Endodermal cell (in vitro differentiated cells): Measurements from ENCODE around the gene DACH1. TPM values are rescaled to one million over a fixed set of nuclear protein-coding genes. Genes with fewer than 3 reads are reported as not detected.

Source experiments
- DNase-seq: peaks from one replicate; pipeline ENCODE4 v3.0.0-alpha.2; 2017
- H3K27ac ChIP-seq: 2 replicates; pipeline ENCODE4 v1.5.1; 2013; ENCODE audit warnings: mild to moderate bottlenecking, low read depth, low read length, moderate library complexity
- H3K27me3 ChIP-seq: 2 replicates; pipeline ENCODE4 v1.6.1; 2013; ENCODE audit warnings: mild to moderate bottlenecking, low read length, moderate library complexity; ENCODE audit not compliant: insufficient read depth, control insufficient read depth, poor library complexity, severe bottlenecking
- H3K36me3 ChIP-seq: 2 replicates; pipeline ENCODE4 v1.7.0; 2013; ENCODE audit warnings: mild to moderate bottlenecking, low read length, moderate library complexity; ENCODE audit not compliant: control insufficient read depth, insufficient read depth
- H3K4me1 ChIP-seq: one replicate; pipeline ENCODE4 v1.7.0; 2013; ENCODE audit warnings: low read length; ENCODE audit not compliant: control insufficient read depth, insufficient read depth
- H3K4me3 ChIP-seq: 2 replicates; pipeline ENCODE4 v1.5.1; 2013; ENCODE audit warnings: mild to moderate bottlenecking, low read length, moderate library complexity
- H3K9ac ChIP-seq: 2 replicates; pipeline ENCODE4 v1.6.1; 2013; ENCODE audit warnings: mild to moderate bottlenecking, low read length, moderate library complexity; ENCODE audit not compliant: poor library complexity, severe bottlenecking; ENCODE audit errors: extremely low read depth
- H3K9me3 ChIP-seq: 2 replicates; pipeline ENCODE4 v1.6.1; 2013; ENCODE audit warnings: mild to moderate bottlenecking, low read length, moderate library complexity; ENCODE audit not compliant: control insufficient read depth
- H3K27ac Mint-ChIP-seq: 2 replicates; pipeline ENCODE4 v1.8.0; 2020; ENCODE audit warnings: mixed read lengths
- H3K27me3 Mint-ChIP-seq: 2 replicates; pipeline ENCODE4 v1.8.0; 2021; ENCODE audit warnings: mild to moderate bottlenecking, mixed read lengths; ENCODE audit not compliant: insufficient read depth
- H3K36me3 Mint-ChIP-seq: 2 replicates; pipeline ENCODE4 v1.8.0; 2020; ENCODE audit warnings: low read depth, mixed read lengths
- H3K4me1 Mint-ChIP-seq: 2 replicates; pipeline ENCODE4 v1.8.0; 2020; ENCODE audit warnings: mixed read lengths
- H3K4me3 Mint-ChIP-seq: 2 replicates; pipeline ENCODE4 v1.8.0; 2020; ENCODE audit warnings: mild to moderate bottlenecking, moderate library complexity, mixed read lengths
- H3K9me3 Mint-ChIP-seq: 2 replicates; pipeline ENCODE4 v1.8.0; 2020; ENCODE audit warnings: mild to moderate bottlenecking, mixed read lengths
- WGBS, 2 experiments: methylation state at CpG; one replicate each; pipeline versions ENCODE4 v1.1.5 to v1.1.7; 2013; ENCODE audit warnings: missing lambda C conversion rate in 2 of 2, mixed read lengths in 1 of 2; ENCODE audit not compliant: insufficient coverage in 1 of 2, insufficient read length in 1 of 2; 5-methylcytosine and 5-hydroxymethylcytosine counted together
- total RNA-seq, 2 donors: library from RNA; stranded (reverse); fragmentation: NEBNext Ultra II Directional in 1 of 2; extraction: Animal tissue kit (Norgen Biotek cat#: 25700) in 1 of 2; gene quantifications; 2 replicates in 1 of 2; 3 replicates in 1 of 2; pipeline ENCODE4 v1.2.1, GENCODE V29; 2021
- TF ChIP-seq, protein P1 (sequence below): fragments of 200-600 bp; sonication (generic); conservative IDR thresholded peaks from 2 replicates; pipeline ENCODE4 v1.5.0; 2021; ENCODE audit warnings: antibody characterized with exemption, mild to moderate bottlenecking

The DACH1 gene
- total RNA-seq, 2 donors from 2014 or later = 0.81 to 1.2 TPM

DNA sequence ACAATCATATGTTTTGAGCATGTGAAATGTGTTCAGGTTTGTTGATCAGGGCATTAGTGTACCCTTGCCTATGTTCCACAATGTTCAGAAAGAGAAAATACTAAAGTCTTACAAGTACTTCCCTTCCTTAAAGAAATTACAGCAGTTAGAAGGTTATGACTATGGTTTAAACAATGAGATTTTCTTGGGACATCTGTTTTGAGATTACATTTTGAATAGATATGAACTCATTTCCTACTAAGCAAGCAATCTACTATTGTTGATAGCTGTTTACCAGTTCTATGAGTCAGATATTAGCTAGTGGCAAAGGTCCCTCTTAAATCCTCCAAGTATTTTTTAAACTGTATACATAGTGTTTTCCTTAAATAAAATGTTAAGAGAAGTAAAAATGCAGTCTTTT is 241.3 kb downstream of the DACH1 start:
- peaks cover 8% of the 10 kb centered on the region for H3K4me1 ChIP-seq
- H3K27me3 Mint-ChIP-seq = no peaks in the 10 kb centered on the region
- H3K27me3 ChIP-seq = no peaks in the 10 kb centered on the region
- H3K9me3 Mint-ChIP-seq = no peaks in the 10 kb centered on the region
- no peaks in the 10 kb centered on the region for H3K36me3 Mint-ChIP-seq
- no peak overlapping the region for H3K27ac ChIP-seq
- H3K4me3 ChIP-seq = peak overlapping the region; percentile 16
- peak overlapping the region; percentile 16 for H3K27ac Mint-ChIP-seq
- TF ChIP-seq, protein P1, sequence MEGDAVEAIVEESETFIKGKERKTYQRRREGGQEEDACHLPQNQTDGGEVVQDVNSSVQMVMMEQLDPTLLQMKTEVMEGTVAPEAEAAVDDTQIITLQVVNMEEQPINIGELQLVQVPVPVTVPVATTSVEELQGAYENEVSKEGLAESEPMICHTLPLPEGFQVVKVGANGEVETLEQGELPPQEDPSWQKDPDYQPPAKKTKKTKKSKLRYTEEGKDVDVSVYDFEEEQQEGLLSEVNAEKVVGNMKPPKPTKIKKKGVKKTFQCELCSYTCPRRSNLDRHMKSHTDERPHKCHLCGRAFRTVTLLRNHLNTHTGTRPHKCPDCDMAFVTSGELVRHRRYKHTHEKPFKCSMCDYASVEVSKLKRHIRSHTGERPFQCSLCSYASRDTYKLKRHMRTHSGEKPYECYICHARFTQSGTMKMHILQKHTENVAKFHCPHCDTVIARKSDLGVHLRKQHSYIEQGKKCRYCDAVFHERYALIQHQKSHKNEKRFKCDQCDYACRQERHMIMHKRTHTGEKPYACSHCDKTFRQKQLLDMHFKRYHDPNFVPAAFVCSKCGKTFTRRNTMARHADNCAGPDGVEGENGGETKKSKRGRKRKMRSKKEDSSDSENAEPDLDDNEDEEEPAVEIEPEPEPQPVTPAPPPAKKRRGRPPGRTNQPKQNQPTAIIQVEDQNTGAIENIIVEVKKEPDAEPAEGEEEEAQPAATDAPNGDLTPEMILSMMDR = no peak
- no peaks in the 10 kb centered on the region for H3K9me3 ChIP-seq
- no peak for DNase-seq
- no peaks in the 10 kb centered on the region for H3K36me3 ChIP-seq
- peaks cover 56% of the 10 kb centered on the region for H3K4me1 Mint-ChIP-seq
- no peak overlapping the region for H3K4me3 Mint-ChIP-seq
- no peak overlapping the region for H3K9ac ChIP-seq

DNA sequence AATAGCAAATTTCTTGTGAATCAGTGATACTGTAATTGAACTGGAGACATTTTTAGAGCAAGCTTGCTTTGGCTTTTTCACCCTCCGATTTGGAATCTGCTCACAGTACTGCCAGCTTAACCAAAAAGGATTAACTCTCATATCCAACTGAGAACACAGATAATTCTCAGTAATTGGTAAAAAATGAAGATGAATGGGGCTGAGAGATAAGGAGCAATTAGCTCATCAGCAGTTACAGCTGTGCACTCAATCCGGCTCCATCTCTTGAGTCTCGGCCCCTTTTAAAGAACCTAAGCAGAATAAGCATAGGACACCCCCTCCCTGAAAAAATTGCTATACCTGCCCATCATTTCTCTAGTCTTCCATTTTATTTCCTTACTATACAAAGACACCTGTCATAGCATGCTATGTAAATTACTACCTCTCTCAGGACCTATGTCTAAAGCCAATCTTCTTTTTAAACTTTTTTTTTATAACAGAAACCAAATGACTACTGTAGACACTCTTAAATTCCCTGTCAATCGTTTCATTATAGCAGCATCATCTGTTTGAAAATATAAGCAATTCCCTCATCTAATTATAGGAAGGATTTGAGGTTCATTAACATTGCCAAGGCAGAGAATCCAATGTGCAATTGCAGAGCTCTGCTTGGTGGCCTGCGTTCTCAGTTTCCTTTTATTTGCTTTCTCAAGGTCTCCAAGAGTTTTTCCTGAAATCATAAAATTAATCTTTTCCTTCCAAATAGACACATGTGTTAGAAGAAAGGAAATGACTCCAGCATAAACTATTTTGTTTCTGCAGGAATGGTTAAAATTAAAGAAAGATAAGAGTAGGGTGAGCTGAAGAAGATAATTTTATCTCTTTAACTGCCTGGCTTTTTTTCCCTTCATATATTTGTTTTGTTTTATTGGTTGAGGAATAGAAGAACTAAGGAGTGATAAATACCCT is 242.1 kb downstream of the DACH1 start:
- no peaks in the 10 kb centered on the region for H3K9me3 ChIP-seq
- Mint-ChIP-seq H3K4me1 (peaks cover 56% of the 10 kb centered on the region), H3K27ac (peak overlapping the region; percentile 37), H3K36me3 (no peaks in the 10 kb centered on the region), H3K4me3 (peak overlapping the region; percentile 6), H3K9me3 (no peaks in the 10 kb centered on the region), H3K27me3 (no peaks in the 10 kb centered on the region)
- no peaks in the 10 kb centered on the region for H3K27me3 ChIP-seq
- H3K9ac ChIP-seq = no peak overlapping the region
- peak overlapping the region; percentile 16 for H3K4me3 ChIP-seq
- TF ChIP-seq, protein P1 = no peak
- H3K27ac ChIP-seq = peak overlapping the region; percentile 13
- DNase-seq = no peak
- H3K4me1 ChIP-seq = peaks cover 8% of the 10 kb centered on the region
- WGBS, 2 experiments = 65 to 90% methylated on average over 2 to 5 of the region's 5 CpGs
- H3K36me3 ChIP-seq = no peaks in the 10 kb centered on the region

DNA sequence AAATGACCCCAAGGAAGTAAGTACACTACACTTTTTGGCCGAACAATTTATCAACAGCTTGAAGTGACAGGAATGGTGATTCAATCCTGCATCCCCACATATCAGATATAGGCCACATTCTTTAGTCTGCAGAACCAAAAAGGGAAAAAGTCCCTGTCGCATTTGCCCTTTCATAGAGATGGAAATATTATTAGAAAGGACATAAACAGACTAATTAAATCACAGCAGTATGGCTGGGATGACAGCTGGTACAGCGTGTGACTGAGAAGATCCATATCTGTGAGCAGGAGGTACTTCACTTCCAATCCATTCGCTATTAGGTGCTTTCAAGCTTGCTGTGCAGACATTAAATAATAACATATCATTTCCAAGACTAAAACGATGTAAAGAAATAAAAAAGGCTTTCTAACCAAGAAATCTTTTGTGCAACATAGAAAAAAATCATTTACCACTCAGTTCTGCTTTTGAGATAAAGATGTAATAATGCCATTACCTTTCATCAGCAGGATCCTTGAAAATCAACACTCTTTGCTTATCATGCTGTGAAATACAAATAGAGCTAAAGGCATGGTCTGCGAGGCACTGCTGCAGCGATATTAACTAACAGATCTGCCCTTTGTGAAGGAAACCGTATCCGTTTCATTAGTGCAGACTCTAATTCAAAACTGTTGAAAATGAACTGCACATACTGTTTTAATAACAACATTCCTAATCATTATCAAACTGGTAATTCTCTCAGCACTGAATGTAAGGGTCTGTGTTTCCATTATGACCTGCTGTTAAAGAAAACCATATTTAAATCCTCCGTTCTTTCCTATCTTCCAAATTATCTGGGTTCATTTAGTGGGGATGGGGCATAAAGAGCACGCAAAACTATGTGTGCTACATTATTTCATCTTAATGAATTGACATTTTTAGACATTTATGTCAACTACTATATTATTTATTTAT is 245.6 kb downstream of the DACH1 start:
- peak overlapping the region; percentile 61 for H3K4me3 ChIP-seq
- H3K4me3 Mint-ChIP-seq = no peak overlapping the region
- peaks cover 6% of the 10 kb centered on the region for H3K4me1 ChIP-seq
- H3K27me3 ChIP-seq = no peaks in the 10 kb centered on the region
- no peak overlapping the region for H3K27ac Mint-ChIP-seq
- H3K4me1 Mint-ChIP-seq = peaks cover 40% of the 10 kb centered on the region
- peaks cover 2% of the 10 kb centered on the region for H3K9me3 Mint-ChIP-seq
- no peaks in the 10 kb centered on the region for H3K36me3 ChIP-seq
- H3K9me3 ChIP-seq = no peaks in the 10 kb centered on the region
- no peaks in the 10 kb centered on the region for H3K36me3 Mint-ChIP-seq
- TF ChIP-seq, protein P1 = no peak
- no peak for DNase-seq
- H3K27me3 Mint-ChIP-seq = no peaks in the 10 kb centered on the region
- peak overlapping the region; percentile 71 for H3K27ac ChIP-seq
- H3K9ac ChIP-seq = no peak overlapping the region
- 56% methylated on average over 8 to 11 of the region's 11 CpGs for WGBS, 2 experiments
